ENCODE results near the gene MRAP.

Gene MRAP

DNA sequence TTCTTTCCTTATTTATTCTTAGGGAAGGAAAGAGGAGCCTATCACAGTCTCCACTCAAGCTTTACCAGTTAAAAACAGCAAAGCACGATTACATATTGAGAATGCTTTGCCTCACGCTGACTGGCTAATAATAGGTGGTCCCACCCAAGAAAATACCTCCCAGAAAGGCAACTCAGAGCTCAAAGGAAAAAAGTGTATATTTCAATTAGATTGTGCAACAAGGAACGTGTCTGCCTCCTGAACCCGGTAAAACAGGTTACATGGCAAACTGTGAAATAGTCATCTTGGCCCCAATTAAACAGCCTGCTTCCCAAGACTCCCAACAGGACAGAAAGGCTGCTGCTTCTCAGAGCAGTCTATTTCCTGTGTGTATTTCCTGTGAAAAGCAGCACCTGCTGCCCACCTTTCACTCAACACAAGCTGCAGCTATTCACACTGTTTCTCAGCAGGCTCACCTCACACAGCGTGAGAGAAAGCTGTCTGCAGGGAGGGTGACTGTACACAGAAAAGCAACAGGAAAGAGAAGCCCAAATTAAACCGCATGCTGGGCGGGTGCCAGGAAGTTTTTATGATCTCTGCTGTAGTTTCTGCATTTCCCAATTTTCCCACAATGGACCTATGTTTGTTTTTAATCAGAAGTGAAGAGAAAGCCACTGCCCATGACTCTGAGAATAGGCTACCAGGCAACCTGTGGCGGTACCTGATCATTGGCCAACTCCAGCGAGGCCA lies 50.1 kb downstream of the MRAP start:
- no peak for DNase-seq (ENCODE audit: low spot score)

DNA sequence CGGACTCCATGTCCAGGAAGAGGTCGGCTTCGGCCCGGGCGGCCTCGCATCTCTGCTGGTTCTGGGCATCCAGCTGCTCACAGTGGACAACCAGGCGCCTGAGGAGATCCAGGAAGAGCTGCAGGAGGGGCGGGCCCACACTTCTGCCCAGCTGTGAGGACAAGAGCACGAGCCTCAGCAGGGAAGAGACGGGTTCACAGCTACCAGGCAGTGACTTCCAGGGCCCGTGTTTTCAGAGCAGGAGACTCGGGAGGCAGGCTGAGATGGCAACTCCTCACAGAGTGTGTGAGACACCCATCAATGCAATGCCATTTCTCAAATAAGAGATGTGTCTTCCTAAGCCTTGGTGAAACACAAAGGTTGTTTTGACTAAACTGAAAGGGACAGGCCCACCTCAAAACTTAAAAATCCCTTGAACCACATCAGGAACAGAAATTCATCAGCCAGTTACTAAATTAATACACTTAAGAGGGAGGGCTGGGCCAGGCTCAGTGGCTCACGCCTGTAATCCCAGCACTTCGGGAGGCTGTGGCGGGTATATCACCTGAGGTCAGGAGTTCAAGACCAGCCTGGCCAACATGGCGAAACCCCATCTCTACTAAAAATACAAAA lies 50.8 kb downstream of the MRAP start:
- no peak for DNase-seq (ENCODE audit: low spot score)

DNA sequence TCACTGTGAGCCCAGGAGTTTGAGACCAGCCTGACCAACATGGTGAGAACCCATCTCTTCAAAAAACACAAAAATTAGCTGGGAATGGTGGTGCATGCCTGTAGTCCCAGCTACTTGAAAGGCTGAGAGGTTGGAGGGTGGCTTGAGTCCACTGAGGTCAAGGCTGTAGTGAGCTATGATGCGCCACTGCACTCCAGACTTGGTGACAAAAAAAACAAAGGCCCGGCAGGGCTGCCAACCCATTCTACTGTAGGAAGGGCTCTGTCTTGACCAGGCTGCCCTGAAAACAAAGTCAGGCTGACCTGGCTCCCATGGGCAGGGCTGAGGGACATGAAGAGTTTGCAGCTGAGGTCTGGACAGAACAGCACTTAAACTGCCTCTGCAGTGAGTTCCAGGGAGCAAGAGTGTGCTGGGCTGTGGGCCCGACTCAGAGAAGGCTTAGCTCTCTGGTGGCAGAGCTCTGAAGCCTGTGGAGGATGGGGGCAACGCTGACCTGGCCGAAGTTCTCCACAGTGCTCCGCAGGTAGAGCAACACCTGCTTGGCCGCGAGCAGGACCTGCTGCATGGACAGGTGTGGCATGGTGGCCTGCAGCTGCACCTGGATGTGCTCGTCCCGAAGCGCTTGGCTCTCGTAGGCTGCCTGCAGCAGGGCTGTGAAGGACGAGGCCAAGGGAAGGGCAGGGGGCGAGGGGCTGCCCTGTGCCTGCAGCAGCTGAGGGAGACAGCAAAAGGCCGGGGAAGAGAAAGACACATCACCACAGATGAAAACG lies 51.7 kb downstream of the MRAP start:
- DNase-seq (ENCODE audit: low spot score) = no peak

DNA sequence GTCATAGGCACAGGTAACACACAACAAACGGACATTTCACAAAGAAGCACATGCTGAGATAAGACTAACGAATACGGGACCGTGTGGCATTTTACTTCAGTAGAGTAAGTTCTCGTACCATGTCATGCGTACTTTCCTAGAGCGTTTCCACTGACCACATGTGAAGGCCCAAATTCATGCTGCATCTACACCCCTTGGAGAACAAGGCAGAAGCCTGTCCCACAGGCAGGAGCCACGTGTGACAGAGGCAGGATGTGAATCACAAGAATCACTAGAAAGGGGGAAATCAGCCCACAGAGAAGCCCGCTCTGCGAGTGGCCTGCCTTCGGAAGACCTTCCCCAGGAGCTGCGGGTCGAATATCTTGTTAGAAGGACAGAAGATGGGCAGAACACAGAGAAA lies 52.3 kb downstream of the MRAP start:
- DNase-seq (ENCODE audit: low spot score) = no peak

DNA sequence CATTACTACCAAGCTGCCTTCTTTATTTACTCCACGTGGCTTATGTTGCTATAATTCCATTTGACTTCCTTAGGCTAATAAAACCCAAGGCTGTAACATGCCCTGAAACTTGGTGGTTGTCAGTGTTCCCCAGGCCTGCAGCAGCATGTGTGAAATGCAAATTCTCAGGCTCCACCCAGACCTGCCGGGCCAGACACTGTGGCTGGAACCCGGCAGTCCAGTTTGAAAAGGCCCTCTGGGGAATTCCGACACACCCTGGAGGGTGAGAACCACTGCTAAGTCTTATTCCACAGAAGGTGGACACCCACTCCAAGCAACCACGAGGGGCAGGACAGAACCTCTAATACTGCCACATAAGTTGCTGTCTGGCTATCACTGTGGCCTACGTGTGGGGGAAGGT lies 52.8 kb downstream of the MRAP start:
- DNase-seq (ENCODE audit: low spot score) = no peak

DNA sequence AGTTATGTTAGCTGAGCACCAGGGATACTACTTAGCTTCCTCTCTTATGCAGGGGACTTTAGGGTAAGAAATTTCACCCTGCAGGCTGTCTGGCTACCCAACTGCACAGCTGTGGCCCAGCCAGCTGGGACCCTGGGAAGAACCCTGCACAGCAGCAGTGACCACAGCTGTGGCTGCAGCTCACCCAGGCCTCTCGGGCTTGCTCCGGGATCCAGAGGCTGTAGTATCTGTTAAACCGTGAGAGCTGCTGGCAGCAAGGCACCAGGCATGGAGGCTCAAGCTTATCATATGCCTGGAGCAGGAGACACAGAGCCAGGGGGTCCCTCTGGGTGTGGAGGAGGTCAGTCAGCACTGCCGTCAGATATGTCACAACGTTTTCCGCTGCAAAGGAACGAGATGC lies 53.9 kb downstream of the MRAP start:
- no peak for DNase-seq (ENCODE audit: low spot score)

DNA sequence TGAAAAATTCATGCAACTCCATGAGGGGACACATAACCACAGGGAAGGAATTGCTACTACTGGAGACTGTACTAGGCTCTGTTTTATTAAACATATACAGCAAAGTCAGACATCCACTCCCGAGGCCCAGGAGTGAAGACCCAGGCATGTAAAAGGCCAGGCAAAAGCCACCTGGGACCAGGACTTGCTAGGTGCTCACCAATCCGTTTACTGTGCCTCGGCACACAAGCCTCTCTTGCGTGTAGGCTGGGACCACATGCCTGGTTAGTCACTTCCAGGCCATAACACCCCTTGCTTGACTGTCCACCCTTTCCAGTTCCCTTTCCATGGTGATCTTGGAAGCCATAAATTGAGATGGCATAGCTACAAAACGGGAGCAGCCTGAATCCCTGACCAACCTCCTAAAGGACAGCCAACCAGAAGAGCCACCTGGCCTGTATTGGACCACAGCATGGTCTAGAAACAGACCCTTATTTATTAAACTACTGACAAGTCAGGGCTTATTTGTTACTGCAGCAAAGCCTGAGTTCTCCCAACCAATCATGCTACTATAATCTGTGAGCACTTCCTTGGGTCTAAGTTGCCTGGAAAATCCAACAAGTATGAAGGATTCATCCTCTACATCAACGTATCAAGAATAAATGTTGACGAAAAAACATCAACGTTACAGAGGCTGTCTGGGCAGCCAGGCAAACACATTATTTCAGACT lies 54.5 kb downstream of the MRAP start:
- DNase-seq (ENCODE audit: low spot score) = no peak

DNA sequence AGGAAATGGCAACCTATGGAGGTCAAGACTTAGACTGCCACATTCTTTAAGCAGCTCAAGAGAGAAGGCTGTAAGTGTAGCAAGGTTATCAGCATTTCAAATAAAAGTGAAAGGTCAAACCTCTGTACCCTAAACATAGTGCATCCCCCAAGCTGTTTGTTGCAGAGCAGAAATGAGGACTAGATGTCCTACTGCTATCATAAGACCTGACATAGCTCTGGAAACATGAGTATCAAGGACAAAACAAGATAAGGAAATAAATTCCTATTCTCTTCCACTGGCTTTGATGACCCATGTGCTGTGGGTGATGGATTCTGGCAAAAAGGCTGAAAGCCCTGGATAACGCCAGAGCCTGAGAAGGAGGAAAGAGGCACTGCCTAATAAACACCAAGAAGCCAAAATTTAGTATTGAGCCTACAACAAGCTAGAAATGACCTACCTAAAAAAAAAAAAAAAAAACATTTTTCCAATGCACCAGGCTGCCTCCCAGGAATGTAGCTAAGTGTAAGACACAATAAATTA lies 58.3 kb downstream of the MRAP start:
- DNase-seq (ENCODE audit: low spot score) = no peak

DNA sequence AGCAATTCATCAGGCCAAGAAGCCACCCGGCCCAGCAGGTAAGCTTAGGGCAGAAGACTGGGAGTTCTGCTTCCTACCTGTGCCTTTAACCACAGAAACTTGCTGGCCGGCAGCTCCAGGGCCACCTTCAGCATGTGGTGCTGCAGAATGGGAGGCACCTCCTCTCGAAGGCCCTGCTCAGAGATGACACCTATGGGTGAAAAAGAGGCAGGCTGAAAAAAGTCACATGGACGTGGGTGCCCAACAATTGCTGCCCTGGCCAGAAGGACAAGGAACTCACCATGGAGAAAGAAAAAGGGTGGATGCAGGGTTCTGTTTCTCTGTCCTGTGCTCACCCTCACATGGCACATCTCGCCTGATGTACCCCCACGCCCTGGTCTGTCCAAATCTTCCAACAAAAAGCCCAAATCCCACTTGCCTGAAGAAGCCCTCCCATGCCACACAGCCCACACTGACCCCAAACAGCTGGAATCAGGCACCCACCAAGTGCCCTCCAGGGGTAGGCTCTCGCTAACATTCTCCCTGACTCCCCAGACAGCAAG lies 61.1 kb downstream of the MRAP start:
- DNase-seq (ENCODE audit: low spot score) = no peak

DNA sequence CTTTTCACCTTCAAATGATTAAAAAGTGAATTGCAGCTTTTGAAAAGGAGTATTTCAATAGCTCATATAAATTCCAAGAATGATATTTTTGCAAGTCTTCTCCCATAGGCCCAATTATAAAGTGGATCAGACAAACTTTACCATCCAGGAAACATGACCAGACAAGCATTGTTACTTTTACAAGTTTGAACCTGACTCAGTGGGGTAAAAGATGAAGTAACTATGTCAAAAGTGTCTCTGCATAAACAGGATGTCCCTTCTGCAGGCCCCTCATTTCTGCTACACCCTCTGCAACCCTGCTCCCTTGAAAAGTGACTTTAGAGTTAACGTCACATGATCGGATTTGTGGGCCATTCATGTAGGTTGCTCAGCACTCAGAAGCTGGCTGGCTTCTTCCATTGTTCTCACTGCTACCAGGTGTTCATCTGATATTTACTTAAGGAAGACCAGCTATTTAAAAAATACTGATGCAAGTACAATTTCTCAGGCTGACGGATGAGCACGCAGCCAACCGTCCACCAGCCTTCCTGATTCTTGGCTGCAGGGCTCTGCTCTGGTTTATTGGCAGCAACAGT lies 61.8 kb downstream of the MRAP start:
- no peak for DNase-seq (ENCODE audit: low spot score)

All from SK-N-DZ (cell line).